Skeletal muscle satellite cell (primary cell): ENCODE measurements around the gene YDJC.
"Not testable (repeated sequence)": the region's sequence is repeated elsewhere in the genome, so short reads cannot be mapped to it uniquely, and the experiment has no call there.

ENCODE experiments used
- H3K27me3 ChIP-seq: 2 replicates; pipeline ENCODE4 v1.7.0; 2013; ENCODE audit warnings: low read length; ENCODE audit not compliant: control insufficient read depth, insufficient read depth
- H3K36me3 ChIP-seq: 2 replicates; pipeline ENCODE4 v1.7.0; 2013; ENCODE audit warnings: mild to moderate bottlenecking, control low read depth, low read length; ENCODE audit not compliant: insufficient read depth
- H3K4me1 ChIP-seq: 2 replicates; pipeline ENCODE4 v1.7.0; 2013; ENCODE audit warnings: low read length; ENCODE audit not compliant: control insufficient read depth, insufficient read depth
- H3K4me2 ChIP-seq: 2 replicates; pipeline ENCODE4 v1.7.0; 2013; ENCODE audit warnings: mild to moderate bottlenecking, low read length
- H3K4me3 ChIP-seq: 2 replicates; pipeline ENCODE4 v1.7.0; 2013; ENCODE audit warnings: low read length
- H3K9ac ChIP-seq: 2 replicates; pipeline ENCODE4 v1.7.0; 2013; ENCODE audit warnings: mild to moderate bottlenecking, low read depth, low read length, moderate library complexity
- H3K9me3 ChIP-seq: replicated peaks from 2 replicates; pipeline ENCODE4 v1.7.0; 2013; ENCODE audit warnings: mild to moderate bottlenecking, control low read depth, low read length

YDJC gene

GRCh38 chr22:21624880-21625791 is 4.7 kb downstream of the YDJC start:
- no peak overlapping the region for H3K4me3 ChIP-seq
- H3K36me3 ChIP-seq = peaks cover 18% of the 10 kb centered on the region
- no peaks in the 10 kb centered on the region for H3K27me3 ChIP-seq
- no peaks in the 10 kb centered on the region for H3K9me3 ChIP-seq
- H3K9ac ChIP-seq = no peak overlapping the region
- peaks cover 11% of the 10 kb centered on the region for H3K4me1 ChIP-seq
- no peak overlapping the region for H3K4me2 ChIP-seq

DNA sequence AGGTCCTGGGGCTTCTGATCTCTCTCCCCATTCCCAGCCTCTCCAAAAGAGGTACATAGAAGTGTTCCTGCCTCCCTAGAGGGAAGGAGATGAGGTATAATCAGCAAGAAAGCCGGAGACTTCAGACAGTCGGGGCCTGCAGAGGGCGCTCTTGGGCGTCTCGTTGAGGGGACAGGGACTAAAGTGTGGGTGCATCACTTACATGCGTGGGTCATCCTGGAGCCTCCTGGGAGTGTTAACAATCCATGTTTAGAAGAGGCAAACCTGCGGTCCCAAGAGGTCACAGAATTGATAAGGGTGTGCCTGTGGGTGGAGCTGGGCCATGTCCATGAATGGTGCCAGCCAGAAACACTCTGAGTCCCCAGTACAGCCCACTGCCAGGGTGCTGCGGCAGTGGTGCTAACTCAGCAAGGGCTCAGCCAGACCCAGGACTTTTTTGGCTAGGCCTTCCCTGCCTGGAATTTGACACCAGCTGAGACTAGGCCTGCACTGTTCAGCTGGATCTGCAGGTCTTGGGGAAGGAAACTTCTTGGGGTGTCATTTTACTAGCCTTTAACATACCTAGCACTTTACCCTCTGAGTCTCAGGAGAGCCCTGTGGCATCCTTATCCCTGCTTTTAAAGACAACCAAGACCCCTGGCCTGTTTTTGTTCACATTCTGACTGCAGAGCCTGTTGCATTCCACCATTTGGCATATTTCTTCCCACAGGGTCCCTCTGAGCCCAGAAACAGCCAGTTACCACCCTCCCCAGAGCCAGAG is 5.5 kb downstream of the YDJC start:
- H3K4me1 ChIP-seq = peaks cover 11% of the 10 kb centered on the region
- peaks cover 18% of the 10 kb centered on the region for H3K36me3 ChIP-seq
- no peak overlapping the region for H3K9ac ChIP-seq
- H3K27me3 ChIP-seq = no peaks in the 10 kb centered on the region
- H3K4me3 ChIP-seq = no peak overlapping the region
- no peak overlapping the region for H3K4me2 ChIP-seq
- no peaks in the 10 kb centered on the region for H3K9me3 ChIP-seq

DNA sequence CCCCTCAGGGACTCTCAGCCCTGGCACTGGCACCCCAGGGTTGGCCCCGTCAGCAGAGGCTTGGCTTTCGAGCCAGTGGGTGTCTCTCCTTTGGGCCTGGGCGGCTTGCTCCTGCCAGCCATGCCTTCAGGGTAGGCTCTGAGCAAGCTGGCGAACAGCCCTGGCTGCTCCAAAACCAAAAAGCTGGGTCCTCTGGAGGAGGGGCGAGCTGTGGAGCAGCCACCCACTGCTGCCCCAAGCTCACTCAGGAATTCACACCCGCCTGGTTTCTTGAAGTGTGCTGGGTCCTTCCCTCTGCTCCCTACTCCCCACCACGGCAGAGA is 6.2 kb downstream of the YDJC start:
- no peaks in the 10 kb centered on the region for H3K27me3 ChIP-seq
- peaks cover 7% of the 10 kb centered on the region for H3K4me1 ChIP-seq
- no peak overlapping the region for H3K9ac ChIP-seq
- H3K4me3 ChIP-seq = no peak overlapping the region
- H3K4me2 ChIP-seq = no peak overlapping the region
- H3K36me3 ChIP-seq = peaks cover 22% of the 10 kb centered on the region
- no peaks in the 10 kb centered on the region for H3K9me3 ChIP-seq

DNA sequence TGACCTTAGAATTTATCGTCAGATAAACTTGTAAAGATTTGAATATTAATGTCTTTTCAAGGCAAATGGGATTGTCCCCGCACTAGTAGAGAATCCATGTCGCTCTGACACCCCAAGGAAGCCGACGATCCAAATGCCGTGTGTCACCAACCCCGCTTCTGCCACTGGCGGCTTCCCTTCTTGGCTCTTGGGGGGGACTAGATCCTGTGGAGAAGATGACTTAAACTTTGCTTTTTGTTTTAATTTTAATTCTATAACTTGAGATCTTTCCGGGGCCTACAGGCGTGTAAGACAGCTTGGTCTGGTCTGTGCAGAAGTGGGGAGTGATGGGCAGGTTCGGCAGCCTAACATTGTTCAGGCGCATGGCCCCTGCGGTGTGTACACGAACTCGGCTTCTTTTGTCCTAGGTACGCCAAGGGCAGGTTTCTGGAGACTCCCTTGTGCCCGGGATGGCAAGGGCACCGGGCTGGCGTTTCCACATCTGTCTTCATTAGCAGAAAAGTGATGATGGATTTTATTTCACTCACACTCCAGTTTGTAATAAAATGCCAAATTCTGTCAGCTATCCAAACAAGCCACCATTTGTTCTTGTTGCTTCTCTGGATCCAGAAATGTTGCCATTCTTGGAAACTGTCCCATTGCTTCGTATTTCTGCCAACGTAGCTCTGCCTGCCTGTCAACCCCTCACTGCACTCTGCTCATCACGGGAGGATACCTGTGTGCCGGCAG is 6.7 kb downstream of the YDJC start:
- Histone ChIP-seq H3K4me2 (no peak overlapping the region), H3K9ac (no peak overlapping the region), H3K4me3 (no peak overlapping the region), H3K9me3 (no peaks in the 10 kb centered on the region), H3K36me3 (peaks cover 22% of the 10 kb centered on the region), H3K27me3 (no peaks in the 10 kb centered on the region), H3K4me1 (peaks cover 7% of the 10 kb centered on the region)

GRCh38 chr22:21622011-21622918 is 7.6 kb downstream of the YDJC start:
- peaks cover 7% of the 10 kb centered on the region for H3K4me1 ChIP-seq
- H3K4me3 ChIP-seq = no peak overlapping the region
- H3K27me3 ChIP-seq = no peaks in the 10 kb centered on the region
- no peak overlapping the region for H3K9ac ChIP-seq
- H3K4me2 ChIP-seq = no peak overlapping the region
- no peaks in the 10 kb centered on the region for H3K9me3 ChIP-seq
- peaks cover 22% of the 10 kb centered on the region for H3K36me3 ChIP-seq

DNA sequence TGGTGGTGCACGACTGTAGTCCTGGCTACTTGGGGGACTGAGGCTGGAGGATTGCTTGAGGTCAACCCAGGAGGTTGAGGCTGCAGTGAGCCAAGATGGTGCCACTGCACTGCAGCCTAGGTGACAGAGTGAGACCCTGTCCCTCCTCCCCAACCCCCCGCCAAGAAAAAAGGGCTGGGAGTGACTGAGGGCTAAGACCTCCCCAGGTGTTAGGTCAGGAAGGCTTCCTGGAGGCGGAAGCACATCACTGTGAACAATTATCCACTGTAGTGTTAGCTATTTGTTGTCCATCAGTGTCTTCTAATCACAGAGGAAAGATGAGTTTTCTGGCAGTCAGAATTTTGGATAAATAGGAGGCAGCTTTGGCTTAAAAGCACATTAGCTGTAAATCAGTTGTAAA is 8.8 kb downstream of the YDJC start:
- Histone ChIP-seq H3K36me3 (peaks cover 18% of the 10 kb centered on the region), H3K4me3 (no peak overlapping the region), H3K4me1 (peaks cover 7% of the 10 kb centered on the region), H3K9ac (no peak overlapping the region), H3K4me2 (no peak overlapping the region), H3K9me3 (no peaks in the 10 kb centered on the region), H3K27me3 (no peaks in the 10 kb centered on the region)

DNA sequence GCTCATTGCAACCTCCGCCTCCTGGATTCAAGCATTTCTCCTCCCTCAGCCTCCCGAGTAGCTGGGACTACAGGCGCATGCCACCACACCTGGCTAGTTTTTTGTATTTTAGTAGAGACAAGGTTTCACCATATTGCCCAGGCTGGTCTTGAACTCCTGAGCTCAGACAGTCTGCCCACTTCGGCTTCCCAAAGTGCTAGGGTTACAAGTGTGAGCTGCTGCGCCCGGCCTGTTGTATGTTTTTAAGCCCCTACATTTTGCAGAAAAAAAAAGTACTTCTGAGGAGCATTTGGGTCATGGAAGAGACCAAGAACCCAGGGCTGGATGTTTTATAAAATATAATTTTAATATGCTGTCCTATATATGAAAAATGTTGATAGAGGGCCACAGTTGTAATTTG is 12.5 kb downstream of the YDJC start:
- not testable (repeated sequence) for H3K4me2 ChIP-seq, H3K27me3 ChIP-seq, H3K9ac ChIP-seq, H3K4me1 ChIP-seq, H3K9me3 ChIP-seq, H3K4me3 ChIP-seq
- peaks cover 24% of the 10 kb centered on the region for H3K36me3 ChIP-seq

DNA sequence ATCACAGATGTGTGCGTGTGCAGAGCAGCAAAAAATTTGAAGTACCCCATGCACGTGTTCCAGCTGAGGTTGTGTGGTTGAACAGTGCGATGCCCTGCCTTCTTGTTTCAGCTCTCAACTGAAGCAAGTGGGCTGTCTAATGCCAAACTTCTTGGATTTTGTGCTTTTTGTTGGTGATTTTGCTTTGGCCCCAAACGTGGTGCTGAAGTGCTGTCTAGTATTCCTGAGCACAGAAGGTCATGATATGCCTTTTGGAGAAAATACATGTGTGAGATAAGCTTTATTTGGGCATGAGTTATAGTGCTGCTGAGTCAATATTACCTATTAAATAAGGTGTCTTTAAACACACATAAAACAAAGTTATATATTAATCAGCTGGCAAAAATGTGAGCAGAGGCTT is 14.1 kb downstream of the YDJC start:
- peaks cover 36% of the 10 kb centered on the region for H3K36me3 ChIP-seq

DNA sequence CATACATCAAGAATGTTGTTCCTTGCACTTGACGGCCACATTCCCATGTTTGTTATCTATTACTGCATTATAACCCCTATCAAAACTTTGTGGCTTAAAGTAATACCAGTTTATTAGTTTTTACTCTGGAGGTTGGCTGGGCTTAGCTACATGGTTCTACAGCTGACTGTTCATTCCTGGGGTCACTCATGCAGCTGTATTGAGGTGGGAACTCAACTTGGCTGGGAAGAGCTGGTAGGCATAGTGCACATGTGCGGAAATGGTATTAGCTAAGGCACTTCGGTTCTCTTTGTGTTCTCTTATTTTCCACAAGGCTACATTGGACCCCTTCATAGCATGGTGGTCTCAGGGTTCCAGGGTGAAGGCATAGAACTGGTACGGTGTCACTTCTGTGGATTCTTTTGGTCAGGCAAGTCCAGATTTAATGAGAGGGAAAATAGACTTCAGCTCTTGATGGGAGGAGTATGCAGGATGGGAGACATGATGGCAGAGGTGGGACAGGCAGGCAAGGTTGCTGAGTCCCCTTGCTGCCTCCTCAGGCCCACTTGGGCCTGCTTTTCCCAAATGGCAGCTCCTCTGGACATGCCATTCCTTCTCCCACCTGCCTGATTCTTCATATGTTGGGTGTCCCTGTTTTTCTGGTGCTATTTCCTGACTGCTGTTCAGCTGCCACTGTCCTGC is 16.1 kb downstream of the YDJC start:
- peaks cover 43% of the 10 kb centered on the region for H3K36me3 ChIP-seq
- H3K9ac ChIP-seq = no peak overlapping the region

More for the DNA sequence above, 14.1 kb downstream of the YDJC start:
- Histone ChIP-seq H3K27me3 (no peaks in the 10 kb centered on the region), H3K4me1 (no peaks in the 10 kb centered on the region), H3K9me3 (no peaks in the 10 kb centered on the region), H3K4me2 (no peak overlapping the region), H3K9ac (no peak overlapping the region), H3K4me3 (no peak overlapping the region)

GRCh38 chr22:21612858-21613257 is 17.0 kb downstream of the YDJC start:
- H3K9me3 ChIP-seq = no peaks in the 10 kb centered on the region
- no peaks in the 10 kb centered on the region for H3K4me1 ChIP-seq
- H3K4me3 ChIP-seq = no peak overlapping the region
- H3K36me3 ChIP-seq = peaks cover 42% of the 10 kb centered on the region
- H3K9ac ChIP-seq = no peak overlapping the region
- H3K4me2 ChIP-seq = no peak overlapping the region
- no peaks in the 10 kb centered on the region for H3K27me3 ChIP-seq

More for the DNA sequence above, 16.1 kb downstream of the YDJC start:
- no peak overlapping the region for H3K4me3 ChIP-seq
- no peaks in the 10 kb centered on the region for H3K27me3 ChIP-seq
- no peaks in the 10 kb centered on the region for H3K4me1 ChIP-seq
- no peaks in the 10 kb centered on the region for H3K9me3 ChIP-seq
- no peak overlapping the region for H3K4me2 ChIP-seq
